GM19099 (cell line): Measurements from ENCODE around the gene NOCT.
A peak's percentile ranks its signal among the peaks of the same experiment; 100 is the strongest.

ENCODE experiments used
- POLR2A ChIP-seq: IDR thresholded peaks from 3 replicates; pipeline ENCODE4 v1.6.1; 2011; ENCODE audit warnings: low read depth; ENCODE audit not compliant: insufficient read length; ENCODE audit errors: extremely low read depth

NOCT gene

DNA sequence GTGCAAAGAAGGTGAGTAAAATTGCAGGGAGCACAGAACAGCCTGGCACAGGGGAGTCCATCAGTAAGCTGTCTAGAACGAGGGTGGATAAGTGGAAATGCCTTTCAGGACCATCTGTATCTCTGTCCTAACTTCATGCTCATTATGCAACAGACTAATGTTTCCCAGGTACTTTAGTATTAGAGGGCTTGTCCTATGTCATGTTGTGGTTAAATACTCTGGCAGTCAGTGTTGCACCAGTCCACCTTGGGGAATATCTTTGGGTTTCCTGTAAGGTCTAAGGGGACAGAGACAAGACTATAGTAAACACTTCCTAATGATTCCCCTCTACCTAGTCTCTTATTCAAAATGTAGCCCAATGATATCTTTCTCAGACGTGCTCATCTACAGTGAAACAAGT is 21.3 kb downstream of the NOCT start:
- TF ChIP-seq POLR2A: no peak

- TF ChIP-seq POLR2A: no peak
These were observed 23.4 kb downstream of the NOCT start for GRCh38 chr4:139038874-139039443.

DNA sequence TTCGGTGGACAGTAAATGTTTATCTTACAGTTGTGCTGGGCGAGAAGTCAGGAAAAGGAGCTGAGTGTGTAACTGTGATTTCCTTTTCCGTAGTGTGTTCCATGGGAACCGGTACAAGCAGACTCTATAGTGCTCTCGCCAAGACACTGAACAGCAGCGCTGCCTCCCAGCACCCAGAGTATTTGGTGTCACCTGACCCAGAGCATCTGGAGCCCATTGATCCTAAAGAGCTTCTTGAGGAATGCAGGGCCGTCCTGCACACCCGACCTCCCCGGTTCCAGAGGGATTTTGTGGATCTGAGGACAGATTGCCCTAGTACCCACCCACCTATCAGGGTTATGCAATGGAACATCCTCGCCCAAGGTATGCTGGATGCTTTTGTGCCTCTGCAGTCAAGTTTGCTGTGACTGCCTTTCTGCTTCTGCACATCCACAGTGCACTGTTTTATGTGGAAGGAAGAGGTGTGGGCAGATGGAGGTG is 27.4 kb downstream of the NOCT start:
- TF ChIP-seq POLR2A: no peak

DNA sequence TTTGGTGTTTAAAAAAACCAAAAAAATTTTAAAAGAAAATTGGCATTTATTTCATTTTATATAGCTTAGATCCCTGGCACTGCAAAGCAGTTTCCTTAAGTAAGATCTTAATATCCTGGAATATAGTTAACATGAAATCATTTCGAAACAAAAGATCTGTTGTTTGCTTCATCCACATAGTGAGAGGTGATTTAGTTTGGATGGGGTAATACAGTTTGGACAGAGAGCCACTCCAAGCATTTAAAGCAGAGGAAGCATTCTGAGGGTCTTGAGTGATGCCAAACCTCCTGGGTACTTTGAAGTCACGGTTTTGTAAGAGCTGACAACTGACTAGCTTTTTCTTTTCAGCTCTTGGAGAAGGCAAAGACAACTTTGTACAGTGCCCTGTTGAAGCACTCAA is 28.7 kb downstream of the NOCT start:
- TF ChIP-seq POLR2A: no peak

GRCh38 chr4:139048026-139048425 is 32.4 kb downstream of the NOCT start:
- no peak for TF ChIP-seq POLR2A

DNA sequence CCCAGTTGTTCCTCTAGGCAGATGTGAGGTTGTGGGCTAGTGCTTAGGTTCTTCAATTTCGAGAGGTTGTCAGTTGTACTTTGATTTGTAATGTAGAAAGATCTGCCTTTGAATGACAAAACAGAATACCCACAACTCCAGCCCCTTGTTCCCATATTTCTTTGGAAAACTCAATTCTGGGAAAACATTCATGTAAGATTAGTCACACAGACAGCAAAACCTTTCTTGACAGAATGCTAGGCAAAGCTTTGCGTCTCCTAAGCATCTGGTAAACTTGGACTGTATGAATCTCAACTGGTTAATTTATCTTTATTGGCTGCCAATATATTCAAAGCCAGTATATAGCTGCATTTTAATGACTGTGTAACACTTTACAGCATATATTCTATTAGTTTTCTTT is 34.9 kb downstream of the NOCT start:
- no peak for TF ChIP-seq POLR2A

DNA sequence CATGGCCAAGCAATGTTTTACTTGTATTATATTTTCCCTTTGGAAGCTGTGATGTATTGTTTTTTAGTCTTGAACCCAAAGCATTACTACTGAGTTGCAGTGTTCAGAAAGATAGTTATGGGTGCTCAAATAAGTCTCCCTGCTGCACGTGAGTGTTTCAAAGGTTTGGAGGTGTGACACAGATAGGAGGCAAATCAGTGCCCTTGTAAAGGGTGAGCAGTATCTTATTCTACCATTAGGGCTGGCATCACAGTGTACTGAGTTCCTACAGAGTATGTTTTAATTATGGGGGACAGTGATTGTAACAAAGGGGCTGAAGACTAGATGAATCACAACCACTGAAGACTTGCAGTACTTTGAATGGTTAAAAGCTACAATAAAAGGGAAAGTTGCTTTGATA is 38.3 kb downstream of the NOCT start:
- TF ChIP-seq POLR2A: no peak

DNA sequence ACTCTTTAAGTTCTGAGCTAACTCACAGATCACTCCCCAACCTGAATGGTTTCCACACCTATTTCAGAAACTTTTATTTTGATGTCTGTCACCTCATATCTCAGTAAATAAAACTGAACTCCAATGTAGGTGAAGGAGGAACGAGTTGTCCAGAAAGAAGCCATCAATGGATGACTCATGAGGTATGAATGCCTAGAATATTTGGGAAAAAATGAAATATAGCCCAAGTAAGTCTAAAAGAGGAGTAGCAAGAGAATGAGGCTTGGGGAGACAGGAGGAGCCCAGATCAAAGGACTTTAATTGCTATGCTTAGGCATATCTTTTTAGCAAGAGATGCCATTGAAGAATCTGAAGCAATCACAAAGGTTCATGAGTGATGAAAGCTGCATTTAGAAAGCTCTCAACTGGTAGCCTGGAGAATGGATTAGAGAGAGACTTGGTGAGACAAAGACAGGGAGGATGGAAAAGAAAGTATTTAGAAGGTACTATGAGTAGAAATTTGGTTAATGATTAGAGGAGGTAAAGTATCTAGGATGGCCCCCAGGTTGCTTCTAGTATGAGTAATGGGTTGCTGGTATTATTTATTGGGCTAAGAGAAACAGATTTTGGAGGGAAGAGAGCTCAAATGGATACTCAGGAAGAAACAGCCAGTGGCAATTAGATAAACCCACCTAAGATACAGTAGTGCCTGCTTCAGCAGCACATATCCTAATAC is 39.4 kb downstream of the NOCT start:
- no peak for TF ChIP-seq POLR2A

GRCh38 chr4:139060591-139060990 is 45.0 kb downstream of the NOCT start:
- no peak for TF ChIP-seq POLR2A

GRCh38 chr4:139076016-139076744 is 60.6 kb downstream of the NOCT start:
- TF ChIP-seq POLR2A: no peak

DNA sequence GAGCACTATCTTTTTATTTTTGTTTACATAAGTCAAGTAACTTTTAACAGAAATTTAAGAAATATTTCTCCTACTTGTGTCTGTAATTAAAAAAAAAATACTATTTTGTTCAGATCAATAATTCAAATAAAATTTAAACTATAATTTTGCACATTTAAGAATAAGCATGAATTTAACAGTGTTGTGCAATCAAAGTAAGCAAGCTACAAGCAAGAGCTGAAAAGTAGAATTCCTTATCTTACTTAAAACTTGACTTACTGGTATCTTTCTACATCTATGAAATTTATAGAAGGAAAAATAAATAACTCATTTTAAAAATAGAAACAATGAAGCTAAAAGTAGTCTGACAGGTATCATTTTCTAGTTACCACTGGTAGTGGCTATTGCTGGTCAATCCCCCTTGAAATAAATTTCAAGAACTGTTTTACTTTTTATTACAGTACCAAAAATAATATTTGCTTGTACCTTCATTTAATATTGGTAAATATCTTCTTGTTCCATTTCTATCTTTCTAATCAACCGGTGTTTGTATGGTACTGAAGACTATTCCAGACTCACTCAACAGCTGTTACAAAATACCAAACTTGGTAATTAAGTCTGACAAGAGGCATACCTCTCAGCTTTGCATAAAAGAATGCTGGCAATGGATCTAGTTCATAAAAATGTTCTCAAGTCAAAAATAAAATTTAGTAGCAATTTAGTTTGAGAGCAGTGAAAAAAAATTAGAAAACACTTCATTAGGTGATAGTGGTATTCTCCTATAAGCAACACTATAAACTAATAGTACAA is 62.2 kb downstream of the NOCT start:
- TF ChIP-seq POLR2A: no peak

GRCh38 chr4:139078926-139079325 is 63.3 kb downstream of the NOCT start:
- TF ChIP-seq POLR2A: no peak

DNA sequence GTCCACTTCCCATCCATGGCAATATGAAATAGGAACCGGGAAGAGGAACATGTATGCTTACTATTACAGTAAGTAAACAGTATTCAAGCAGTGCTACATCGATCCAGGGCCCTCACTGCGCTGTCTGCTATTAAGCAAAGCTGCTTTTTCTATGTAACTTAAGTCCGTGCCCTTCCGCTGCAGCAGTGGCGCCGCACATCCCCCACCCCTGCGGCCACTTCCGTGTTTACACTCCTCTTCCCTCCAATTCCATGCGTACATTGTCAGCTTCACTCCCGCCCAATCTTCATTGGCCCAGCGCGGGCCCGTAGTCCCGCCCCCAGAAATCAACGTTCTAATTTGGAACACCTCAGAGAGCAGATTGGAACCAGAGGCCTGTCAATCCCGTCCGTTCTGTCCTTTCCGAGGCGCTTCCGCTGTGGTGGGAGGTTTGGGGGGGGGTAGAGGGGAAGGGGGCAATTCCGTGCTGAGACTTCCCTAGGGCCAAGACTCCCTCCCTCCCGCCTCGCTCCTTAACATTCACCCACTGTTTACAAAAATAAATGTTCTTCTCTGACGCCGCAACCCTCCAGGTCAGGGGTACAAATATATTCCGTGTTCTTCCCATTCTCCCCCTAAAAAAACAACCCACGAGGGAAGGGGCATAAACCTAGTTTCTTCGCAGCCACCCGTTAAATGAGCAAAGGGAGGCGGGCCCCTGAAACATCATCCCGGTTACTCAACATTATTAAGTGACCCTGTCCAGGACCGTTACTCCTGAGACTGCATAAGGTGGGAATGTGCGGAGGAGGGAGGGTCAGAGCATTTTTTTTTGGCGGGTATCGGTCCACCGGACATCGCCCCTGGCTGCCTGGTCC is 67.4 kb downstream of the NOCT start:
- TF ChIP-seq POLR2A: peak; percentile 51

- TF ChIP-seq POLR2A: peak; percentile 49
These were observed 68.0 kb downstream of the NOCT start for GRCh38 chr4:139083607-139083955.
